GM12878 (cell line): Measurements from ENCODE around the gene RB1.

ENCODE experiments used
- CTCF ChIP-seq, 3 experiments: IDR thresholded peaks in 2 of 3; conservative IDR thresholded peaks in 1 of 3; 2 replicates each; pipeline ENCODE4 v1.5.1; 2011; ENCODE audit warnings: low read depth in 3 of 3, low read length in 3 of 3, mild to moderate bottlenecking in 3 of 3, control low read depth in 2 of 3, moderate library complexity in 2 of 3, inconsistent platforms in 1 of 3, mixed read lengths in 1 of 3; ENCODE audit not compliant: control insufficient read depth in 2 of 3, insufficient read depth in 1 of 3; ENCODE audit errors: extremely low read depth in 1 of 3
- EP300 ChIP-seq, 2 experiments: fragments of 150-350 bp in 1 of 2; IDR thresholded peaks; 2 replicates each; pipeline ENCODE4 v1.6.1; 2011 to 2012; ENCODE audit warnings: low read depth in 2 of 2, low read length in 2 of 2, borderline replicate concordance in 1 of 2, improper control_type of control experiment in 1 of 2, inconsistent platforms in 1 of 2; ENCODE audit not compliant: control insufficient read depth in 1 of 2
- EZH2 ChIP-seq: IDR thresholded peaks from 2 replicates; pipeline ENCODE4 v1.6.1; 2012; ENCODE audit warnings: low read depth, mild to moderate bottlenecking, control low read depth, inconsistent platforms, low read length, borderline replicate concordance; ENCODE audit not compliant: control insufficient read depth
- RAD21 ChIP-seq: IDR thresholded peaks from 2 replicates; pipeline ENCODE4 v1.6.1; 2011; ENCODE audit warnings: mild to moderate bottlenecking, low read depth, low read length, moderate library complexity; ENCODE audit not compliant: insufficient read depth
- RCOR1 ChIP-seq: conservative IDR thresholded peaks from 2 replicates; pipeline ENCODE4 v1.6.1; 2012; ENCODE audit warnings: low read depth, low read length, improper control_type of control experiment
- SPI1 ChIP-seq: IDR thresholded peaks from 2 replicates; pipeline ENCODE4 v1.6.1; 2011; ENCODE audit warnings: low read depth, mild to moderate bottlenecking, low read length, moderate library complexity, borderline replicate concordance; ENCODE audit not compliant: insufficient read depth
- TARDBP ChIP-seq: IDR thresholded peaks from 2 replicates; pipeline ENCODE4 v1.6.1; 2016; ENCODE audit warnings: borderline replicate concordance
- TBL1XR1 ChIP-seq: IDR thresholded peaks from 2 replicates; pipeline ENCODE4 v1.6.1; 2012; ENCODE audit warnings: low read depth, low read length, improper control_type of control experiment
- ZBTB33 ChIP-seq: fragments of 450-650 bp; IDR thresholded peaks from 2 replicates; pipeline ENCODE4 v1.6.1; 2017; ENCODE audit warnings: mild to moderate bottlenecking

GRCh38 chr13:48292650-48293049, 10.9 kb upstream of the RB1 start:
- TF ChIP-seq RAD21 (no peak), EZH2 (no peak), ZBTB33 (no peak), SPI1 (no peak), EP300 (IDR thresholded peaks at IDR 0.05; ENCODE audit: borderline replicate concordance in 1 of 2, control insufficient read depth in 1 of 2, low read depth in 2 of 2, low read length in 2 of 2) (no peak), RCOR1 (no peak), TARDBP (no peak), TBL1XR1 (no peak), CTCF (IDR thresholded peaks at IDR 0.05 in 2 of 3, conservative IDR thresholded peaks at IDR 0.05 in 1 of 3; ENCODE audit: control insufficient read depth in 2 of 3, extremely low read depth in 1 of 3, insufficient read depth in 1 of 3, low read depth in 3 of 3, low read length in 3 of 3) (no peak)
